Measurements from ENCODE around the gene TSTD2. TPM values are rescaled to one million over a fixed set of nuclear protein-coding genes. Genes with fewer than 3 reads are reported as not detected.

TSTD2 gene
- total RNA-seq, 3 donors from 2014 or later = 21.8 to 25.9 (median 24.4) TPM

GRCh38 chr9:97645720-97646119, 12.6 kb upstream of the TSTD2 start:
- Histone ChIP-seq H3K4me1 (no peaks in the 10 kb centered on the region), H3K9me3 (no peaks in the 10 kb centered on the region), H3K36me3 (peaks cover 3% of the 10 kb centered on the region), H3K27ac (no peak overlapping the region), H3K27me3 (no peaks in the 10 kb centered on the region), H3K4me3 (no peak overlapping the region)
- TF ChIP-seq POLR2AphosphoS5 (IDR thresholded peaks at IDR 0.05) (no peak), POLR2A (IDR thresholded peaks at IDR 0.05) (no peak), CTCF (IDR thresholded peaks at IDR 0.05) (no peak)
- no peak for DNase-seq (ENCODE audit: low spot score in 2 of 2)
- intact Hi-C loops (cut with DNase I; ENCODE audit: low total_unique reads) = no loop called here

- no peak overlapping the region for H3K27ac ChIP-seq
- no peaks in the 10 kb centered on the region for H3K9me3 ChIP-seq
- no peak for DNase-seq (ENCODE audit: low spot score in 2 of 2)
- TF ChIP-seq CTCF (IDR thresholded peaks at IDR 0.05) (no peak), POLR2AphosphoS5 (IDR thresholded peaks at IDR 0.05) (no peak), POLR2A (IDR thresholded peaks at IDR 0.05) (no peak)
- H3K4me3 ChIP-seq = no peak overlapping the region
- intact Hi-C loops (cut with DNase I; ENCODE audit: low total_unique reads) = no loop called here
- peaks cover 3% of the 10 kb centered on the region for H3K36me3 ChIP-seq
- H3K4me1 ChIP-seq = no peaks in the 10 kb centered on the region
- no peaks in the 10 kb centered on the region for H3K27me3 ChIP-seq
Observed at GRCh38 chr9:97640325-97640724, 7.2 kb upstream of the TSTD2 start.

- H3K4me3 ChIP-seq = no peak overlapping the region
- H3K27me3 ChIP-seq = no peaks in the 10 kb centered on the region
- H3K36me3 ChIP-seq = peaks cover 3% of the 10 kb centered on the region
- H3K4me1 ChIP-seq = peaks cover 0 to 8% of the 10 kb centered on the region in 2 donors
- no peaks in the 10 kb centered on the region for H3K9me3 ChIP-seq
- TF ChIP-seq CTCF (IDR thresholded peaks at IDR 0.05) (no peak), POLR2A (IDR thresholded peaks at IDR 0.05) (no peak), POLR2AphosphoS5 (IDR thresholded peaks at IDR 0.05) (no peak)
- intact Hi-C loops (cut with DNase I; ENCODE audit: low total_unique reads) = no loop called here
- no peak for DNase-seq (ENCODE audit: low spot score in 2 of 2)
- no peak overlapping the region for H3K27ac ChIP-seq
Observed at GRCh38 chr9:97638666-97639065, 5.5 kb upstream of the TSTD2 start.

- TF ChIP-seq POLR2A (IDR thresholded peaks at IDR 0.05) = no peak
- TF ChIP-seq CTCF (IDR thresholded peaks at IDR 0.05) = no peak
- no peak for TF ChIP-seq POLR2AphosphoS5 (IDR thresholded peaks at IDR 0.05)
- no peaks in the 10 kb centered on the region for H3K9me3 ChIP-seq
- no peaks in the 10 kb centered on the region for H3K36me3 ChIP-seq
- no peaks in the 10 kb centered on the region for H3K27me3 ChIP-seq
- no peak overlapping the region for H3K4me3 ChIP-seq
- no peak for DNase-seq (ENCODE audit: low spot score in 2 of 2)
- intact Hi-C loops (cut with DNase I; ENCODE audit: low total_unique reads) = no loop called here
- peaks cover 0 to 9% of the 10 kb centered on the region in 2 donors for H3K4me1 ChIP-seq
- H3K27ac ChIP-seq = no peak overlapping the region
Observed at GRCh38 chr9:97636903-97637302, 3.7 kb upstream of the TSTD2 start.

- intact Hi-C loops (cut with DNase I; ENCODE audit: low total_unique reads) = no loop called here
- Histone ChIP-seq H3K27me3 (no peaks in the 10 kb centered on the region), H3K4me3 (peak overlapping the region in 1 of 3 donors; percentile 87), H3K36me3 (no peaks in the 10 kb centered on the region), H3K27ac (no peak overlapping the region), H3K9me3 (no peaks in the 10 kb centered on the region), H3K4me1 (peaks cover 0 to 15% of the 10 kb centered on the region in 2 donors)
- TF ChIP-seq CTCF (IDR thresholded peaks at IDR 0.05) = no peak
- TF ChIP-seq POLR2AphosphoS5 (IDR thresholded peaks at IDR 0.05) = no peak
- no peak for TF ChIP-seq POLR2A (IDR thresholded peaks at IDR 0.05)
- DNase-seq (ENCODE audit: low spot score in 2 of 2) = no peak
Observed at GRCh38 chr9:97635026-97635425, 1.9 kb upstream of the TSTD2 start.
